HG03139 (cell line): ENCODE measurements around the gene N4BP3.
"Not testable (repeated sequence)": the region's sequence is repeated elsewhere in the genome, so short reads cannot be mapped to it uniquely, and the experiment has no call there.

Experiments
- ATAC-seq: cut with Tn5 transposase; IDR thresholded peaks from one replicate; pipeline ENCODE4 v1.9.1; 2021; ENCODE audit not compliant: unreplicated experiment

The N4BP3 gene

DNA sequence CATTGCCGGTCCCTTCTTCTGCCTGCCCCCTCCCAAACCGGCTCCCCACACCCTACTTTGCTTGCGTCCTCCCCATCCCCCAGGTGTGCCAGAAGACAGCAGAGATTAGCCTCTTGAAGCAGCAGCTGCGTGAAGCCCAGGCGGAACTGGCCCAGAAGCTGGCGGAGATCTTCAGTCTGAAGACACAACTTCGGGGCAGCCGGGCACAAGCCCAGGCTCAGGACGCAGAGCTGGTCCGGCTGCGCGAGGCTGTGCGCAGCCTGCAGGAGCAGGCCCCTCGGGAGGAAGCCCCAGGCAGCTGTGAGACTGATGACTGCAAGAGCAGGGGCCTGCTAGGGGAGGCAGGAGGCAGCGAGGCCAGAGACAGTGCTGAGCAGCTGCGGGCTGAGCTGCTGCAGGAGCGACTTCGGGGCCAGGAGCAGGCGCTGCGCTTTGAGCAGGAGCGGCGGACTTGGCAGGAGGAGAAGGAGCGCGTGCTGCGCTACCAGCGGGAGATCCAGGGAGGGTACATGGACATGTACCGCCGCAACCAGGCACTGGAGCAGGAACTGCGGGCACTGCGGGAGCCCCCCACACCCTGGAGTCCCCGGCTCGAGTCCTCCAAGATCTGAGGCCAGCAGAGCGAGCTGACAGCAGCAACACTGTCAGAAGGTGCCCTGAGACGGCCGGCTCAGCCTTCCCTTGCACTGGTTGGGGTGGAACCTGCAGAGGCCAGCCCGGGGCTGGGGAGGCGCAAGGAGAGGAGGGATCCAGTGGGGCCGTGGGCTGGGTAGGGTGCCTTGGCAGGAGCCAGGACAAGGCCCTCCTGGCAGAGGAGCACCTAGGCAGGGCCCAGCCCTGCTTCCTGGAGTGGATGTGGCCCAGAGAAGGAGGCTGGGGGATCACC is 8.3 kb downstream of the N4BP3 start:
- ATAC-seq, result no peak

DNA sequence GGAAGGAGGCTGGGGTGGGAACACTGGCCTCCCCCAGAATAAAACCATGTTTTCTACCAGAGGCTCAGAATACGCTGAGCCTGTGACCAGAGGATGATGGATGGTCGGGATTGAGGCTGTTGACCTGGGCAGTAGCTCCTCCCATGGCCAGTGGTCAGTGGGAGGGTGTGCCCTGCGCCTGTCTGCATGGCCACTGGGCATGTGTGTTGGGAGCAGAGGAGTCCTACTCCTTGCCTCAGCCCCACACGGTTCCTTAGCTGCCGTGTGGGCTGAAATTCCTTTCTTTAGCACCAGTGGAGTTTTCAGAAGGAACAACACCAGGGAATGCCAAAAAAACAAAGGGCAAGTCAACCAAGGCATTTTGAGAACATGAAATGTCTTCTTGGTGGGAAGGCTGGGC is 9.0 kb downstream of the N4BP3 start:
- no peak for ATAC-seq

DNA sequence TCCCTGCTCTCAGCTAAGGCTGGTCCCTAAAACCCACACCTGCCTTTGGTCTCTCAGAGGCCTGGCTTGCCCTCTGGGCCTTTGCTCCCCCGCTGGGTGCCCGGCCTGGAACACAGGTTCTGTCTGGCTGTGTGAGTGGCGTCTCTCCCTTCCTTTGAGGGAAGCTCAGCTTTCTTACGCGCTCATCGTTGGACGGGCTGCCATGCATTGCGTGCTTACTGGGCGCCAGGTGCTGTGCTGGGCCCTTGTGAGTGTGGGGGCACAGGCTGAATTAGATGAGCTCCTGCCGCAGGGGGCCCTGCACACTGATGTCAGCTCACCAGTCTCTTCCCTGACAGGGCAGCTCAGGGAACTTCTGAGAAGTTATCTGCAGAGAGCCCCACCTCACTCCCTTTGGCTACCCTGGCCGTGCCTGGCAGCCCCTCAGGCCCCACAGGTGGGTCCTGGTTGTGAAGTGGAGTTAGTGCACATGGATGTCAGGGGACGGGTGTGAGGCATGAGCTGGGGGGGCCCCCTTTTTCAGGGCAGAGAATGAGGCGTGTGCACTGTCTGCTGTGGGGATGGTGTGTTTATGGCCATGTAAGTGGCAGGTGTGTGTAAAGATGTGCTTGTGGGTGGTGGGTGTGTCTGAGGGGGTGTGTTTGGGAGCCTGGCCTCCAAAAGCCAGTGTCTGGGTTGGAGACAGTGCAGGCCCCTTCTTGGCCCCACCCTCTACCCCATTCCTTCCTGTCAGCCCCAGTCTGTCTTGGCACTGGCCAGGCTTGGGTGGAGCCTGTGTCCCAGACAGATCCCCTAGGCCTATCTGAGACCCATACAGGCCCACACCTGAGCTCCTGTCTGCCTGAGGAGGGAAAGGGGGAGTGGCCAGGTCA is 10.0 kb downstream of the N4BP3 start:
- ATAC-seq, result no peak

DNA sequence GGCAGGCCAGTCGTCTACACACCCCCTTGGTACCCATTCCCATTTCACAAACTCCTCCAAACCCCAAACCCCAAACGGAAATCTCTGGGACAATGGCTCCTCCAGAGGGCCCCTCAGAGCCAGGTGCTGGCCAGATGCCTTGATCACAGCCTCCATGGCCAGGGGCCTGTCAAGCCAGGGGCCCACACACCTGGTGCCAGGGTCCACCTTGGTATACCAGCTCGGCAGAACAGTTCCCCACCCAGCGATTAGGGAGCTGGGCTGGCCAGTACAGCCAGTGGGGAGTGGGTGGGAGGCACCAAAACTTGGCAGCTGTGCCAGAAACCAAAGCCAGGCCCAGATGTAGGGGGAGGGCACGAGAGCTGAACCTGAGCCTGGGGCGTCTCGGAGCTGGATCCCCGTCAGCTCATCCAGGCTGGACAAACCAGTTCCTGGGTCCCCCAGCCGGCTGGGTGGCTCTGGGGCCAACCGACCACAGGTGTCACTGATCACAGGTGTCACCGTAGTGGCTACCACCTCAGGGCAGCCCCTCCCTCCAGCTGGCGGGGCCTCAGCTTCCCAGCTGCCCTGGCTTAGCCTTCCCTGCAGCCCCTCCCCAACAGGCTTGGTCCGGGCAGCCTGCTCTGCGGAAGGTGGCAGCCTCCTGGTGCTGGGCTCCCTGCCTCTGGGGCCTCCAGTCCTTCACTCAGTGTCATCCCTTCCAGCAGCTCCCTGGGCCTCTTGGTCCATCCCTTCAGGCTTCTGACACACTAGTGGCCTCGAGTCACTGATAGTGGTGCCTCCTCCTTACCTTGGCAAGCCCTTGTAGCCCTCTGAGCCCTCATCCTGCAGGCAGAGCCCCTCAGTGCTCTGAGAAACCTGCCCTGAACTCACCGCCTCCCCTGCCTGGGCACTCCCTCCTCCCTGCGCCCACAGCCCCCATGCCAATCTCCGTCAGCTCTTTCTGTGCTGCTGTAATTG is 10.9 kb downstream of the N4BP3 start:
- no peak for ATAC-seq

DNA sequence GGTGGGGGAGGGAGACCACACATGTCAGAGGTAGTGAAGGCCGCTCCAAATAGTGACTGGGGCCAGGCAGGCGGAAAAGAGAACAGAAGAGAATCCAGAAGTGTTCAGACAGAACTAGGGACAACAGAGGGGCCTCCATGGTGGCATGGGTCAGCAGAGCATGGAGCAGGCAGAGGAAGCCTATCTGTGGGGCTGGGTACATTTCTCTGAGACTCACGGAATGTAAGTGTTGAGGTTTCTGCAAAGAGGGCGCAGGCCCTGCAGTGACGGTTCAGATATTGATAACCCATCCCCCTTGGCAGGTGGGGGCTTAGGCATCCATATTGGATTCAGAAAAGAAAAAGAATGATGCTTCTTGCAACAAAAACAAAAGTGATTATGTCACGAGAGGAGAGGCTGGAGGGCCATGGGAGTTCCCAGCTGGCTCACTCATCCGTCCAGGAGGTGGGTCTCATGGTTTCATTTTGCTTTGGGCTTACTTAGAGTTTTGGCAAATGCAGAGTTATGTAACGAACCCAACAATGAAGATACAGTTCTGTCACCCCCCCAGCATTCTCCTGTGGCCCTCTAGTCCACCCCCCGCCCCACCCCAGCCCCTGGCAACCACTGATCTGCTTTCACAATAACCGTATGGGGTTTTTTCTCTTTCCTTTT is 12.0 kb downstream of the N4BP3 start:
- no peak for ATAC-seq

DNA sequence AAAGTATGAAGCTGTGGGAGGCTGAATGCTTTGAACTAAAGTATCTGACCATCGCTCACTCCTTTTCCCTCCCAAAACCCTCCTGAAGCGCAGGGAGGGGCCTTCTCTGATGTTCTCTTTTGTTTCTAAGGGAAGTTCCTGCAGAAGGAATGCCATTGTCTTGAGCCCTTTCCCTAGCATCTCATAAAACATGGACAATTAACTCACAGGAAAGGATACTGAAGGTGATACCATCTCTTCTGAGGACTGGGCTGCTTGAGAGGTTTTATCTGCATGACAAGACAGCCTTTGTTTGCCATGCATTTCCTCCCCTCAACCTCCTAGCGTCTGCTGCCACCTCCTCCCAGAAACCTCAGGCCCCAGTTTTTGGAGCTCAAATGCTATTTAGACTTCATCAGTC is 13.2 kb downstream of the N4BP3 start:
- ATAC-seq, result no peak

DNA sequence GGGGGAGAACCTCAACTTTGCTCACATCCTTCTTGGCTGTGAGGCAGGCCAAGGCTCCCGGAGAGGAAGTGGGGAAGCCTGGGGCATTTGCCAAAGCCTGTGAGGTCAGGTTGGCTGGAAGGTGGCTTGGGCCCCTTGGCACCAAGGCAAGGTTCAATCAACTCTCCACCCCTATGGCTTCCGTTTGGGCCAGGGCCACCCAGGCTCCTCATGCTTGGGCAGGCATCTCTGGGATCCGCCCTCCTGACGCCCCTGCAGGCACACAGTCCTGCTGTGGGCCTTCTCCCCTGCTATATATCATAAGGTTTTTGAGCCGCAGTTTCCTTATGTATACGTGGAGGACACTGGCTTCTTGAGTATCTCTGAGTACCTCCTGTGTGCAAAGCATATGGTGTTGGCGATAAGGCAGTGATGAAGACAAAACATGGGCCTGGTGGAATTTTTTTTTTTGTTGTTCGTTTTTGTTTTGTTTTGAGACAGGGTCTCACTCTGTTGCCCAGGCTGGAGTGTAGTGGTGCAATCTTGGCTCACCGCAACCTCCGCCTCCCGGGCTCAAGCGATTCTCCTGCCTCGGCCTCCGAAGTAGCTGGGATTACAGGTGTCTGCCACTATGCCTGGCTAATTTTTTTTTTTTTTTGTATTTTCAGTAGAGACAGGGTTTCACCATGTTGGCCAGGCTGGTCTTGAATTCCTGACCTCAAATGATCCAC is 14.1 kb downstream of the N4BP3 start:
- ATAC-seq, result not testable (repeated sequence)

DNA sequence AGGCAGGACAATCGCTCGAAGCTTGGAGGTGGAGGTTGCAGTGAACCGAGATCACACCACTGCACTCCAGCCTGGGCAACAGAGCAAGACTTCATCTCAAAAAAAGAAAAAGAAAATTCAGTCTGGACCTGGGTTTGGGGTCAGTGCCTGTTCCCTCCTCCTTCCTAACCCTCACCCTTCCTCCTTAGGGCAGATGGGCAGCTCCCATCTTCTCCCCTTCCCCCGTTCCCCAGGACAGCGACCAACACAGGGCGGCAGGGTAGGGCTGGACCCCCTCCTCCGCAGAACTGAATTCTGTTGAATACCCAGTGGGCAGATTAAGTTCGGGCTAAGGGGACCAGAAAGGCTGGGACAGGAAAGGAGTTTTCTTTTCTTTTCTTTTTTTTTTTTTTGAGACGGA is 16.0 kb downstream of the N4BP3 start:
- no peak for ATAC-seq

DNA sequence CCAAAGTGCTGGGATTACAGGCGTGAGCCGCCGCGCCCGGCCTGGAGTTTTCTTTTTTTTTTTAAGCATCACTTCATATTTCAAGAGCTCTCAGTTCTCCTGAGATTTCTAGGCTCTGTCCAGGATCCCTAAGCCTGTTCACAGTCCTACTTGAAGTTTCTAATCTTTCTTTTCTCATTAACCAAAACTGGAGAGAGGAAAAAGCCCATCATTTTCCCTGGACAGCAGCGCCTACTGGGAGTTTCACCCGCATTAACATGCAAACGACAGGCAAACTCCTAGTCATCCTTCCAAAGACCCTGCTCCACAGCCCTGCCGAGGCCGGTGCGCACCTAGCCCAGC is 16.9 kb downstream of the N4BP3 start:
- ATAC-seq, result not testable (repeated sequence)

DNA sequence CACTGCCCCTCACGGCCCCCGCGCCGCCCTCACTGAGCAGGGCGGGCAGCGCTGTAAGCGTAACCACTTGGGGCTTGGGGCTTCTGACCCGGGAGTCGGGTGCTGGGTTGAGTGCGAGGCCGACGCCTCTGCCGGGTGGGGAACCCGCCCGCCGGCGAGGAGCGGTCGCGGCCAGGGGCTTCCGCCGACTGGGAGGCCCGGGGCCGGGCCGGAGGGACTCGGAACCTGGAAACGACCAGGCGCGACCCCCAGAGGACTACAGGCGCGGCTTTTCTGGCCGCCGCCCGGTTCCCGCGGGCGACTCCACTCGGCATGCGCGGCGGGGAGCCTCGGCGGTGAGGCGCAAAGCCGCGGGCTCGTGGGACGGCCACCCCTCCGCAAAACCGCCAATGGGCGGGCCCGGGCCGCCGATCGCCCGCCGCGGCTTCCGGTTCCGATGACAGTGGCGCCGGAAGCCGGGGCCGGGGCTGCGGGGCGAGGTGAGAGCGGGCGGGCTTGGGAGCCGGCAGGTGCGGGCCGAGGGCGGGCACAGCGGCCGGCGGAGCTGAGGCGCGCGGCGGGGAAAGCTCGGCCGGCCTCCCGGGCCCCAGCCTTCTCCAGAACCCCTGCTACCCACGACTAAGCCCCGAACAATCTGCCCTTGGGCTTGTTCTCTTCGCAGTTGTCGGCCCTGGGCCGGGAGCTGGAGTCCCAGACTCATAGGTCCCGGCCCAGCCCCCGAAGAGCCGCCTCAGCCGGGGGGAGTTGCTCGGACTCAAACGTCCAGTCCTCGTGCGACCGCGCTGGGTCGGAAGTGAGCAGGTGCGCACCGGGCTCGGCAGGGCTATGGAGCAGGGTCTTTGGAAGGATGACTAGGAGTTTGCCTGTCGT is 17.5 kb downstream of the N4BP3 start, which contains the start of gene RMND5B:
RMND5B (plus strand) TSS at position 439 of the 870 bp plus-strand sequence. CDS start 7,106 bp downstream, outside the sequence.
- peak; percentile 74 for ATAC-seq

DNA sequence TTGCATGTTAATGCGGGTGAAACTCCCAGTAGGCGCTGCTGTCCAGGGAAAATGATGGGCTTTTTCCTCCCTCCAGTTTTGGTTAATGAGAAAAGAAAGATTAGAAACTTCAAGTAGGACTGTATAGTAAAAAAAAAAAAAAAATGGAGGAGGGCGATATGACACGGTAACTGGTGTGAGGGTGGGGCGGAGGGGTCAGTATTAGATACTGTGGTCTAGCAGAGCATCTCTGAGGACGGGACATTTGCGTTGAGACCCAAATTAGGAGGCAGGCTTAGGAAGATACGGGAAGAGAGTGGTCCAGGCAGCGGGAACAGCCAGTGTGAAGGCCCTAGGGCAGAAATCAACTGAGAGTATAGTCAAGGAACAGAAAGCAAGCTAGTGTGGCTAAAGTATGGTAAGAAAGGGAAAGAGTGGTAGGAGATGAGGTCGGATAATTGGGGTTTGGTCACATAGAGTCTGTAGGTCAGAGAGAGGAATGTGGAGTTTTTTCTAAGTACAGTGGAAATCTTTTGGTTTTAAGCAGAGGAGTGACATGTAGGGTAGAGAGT is 18.2 kb downstream of the N4BP3 start:
- ATAC-seq, result no peak

DNA sequence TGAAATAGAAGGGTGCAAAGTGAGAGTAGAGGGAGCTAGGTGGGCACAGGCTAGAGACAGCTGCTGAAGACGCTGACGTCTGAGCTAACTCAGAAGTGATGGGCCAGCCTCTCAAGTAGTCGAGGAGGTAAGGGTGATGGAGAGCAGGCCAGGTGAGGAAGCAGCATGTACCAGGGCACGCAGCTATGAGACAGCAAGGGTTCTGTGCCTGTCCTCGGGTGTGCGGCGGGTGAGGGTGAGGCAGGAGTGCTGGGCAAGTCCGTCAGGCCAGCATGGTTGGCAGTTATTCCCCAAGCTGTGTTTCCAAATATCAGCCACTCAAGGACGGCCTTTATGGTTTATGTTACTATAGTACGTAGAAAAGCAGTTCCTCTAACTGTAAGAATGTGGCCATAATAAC is 23.7 kb downstream of the N4BP3 start:
- ATAC-seq, result no peak

DNA sequence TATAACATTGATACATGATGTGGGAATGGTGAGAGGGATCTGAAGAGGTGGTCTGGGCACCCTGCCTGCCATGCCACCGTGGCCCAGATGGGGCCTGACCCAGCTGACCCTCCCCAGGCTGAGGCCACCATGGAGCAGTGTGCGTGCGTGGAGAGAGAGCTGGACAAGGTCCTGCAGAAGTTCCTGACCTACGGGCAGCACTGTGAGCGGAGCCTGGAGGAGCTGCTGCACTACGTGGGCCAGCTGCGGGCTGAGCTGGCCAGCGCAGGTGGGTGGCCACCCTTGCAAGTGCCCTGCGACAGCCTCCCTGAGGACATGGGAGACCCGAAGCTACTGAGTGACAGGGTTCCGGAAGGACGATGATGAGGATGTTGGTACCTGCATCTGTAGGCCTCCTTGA is 24.7 kb downstream of the N4BP3 start:
- no peak for ATAC-seq

DNA sequence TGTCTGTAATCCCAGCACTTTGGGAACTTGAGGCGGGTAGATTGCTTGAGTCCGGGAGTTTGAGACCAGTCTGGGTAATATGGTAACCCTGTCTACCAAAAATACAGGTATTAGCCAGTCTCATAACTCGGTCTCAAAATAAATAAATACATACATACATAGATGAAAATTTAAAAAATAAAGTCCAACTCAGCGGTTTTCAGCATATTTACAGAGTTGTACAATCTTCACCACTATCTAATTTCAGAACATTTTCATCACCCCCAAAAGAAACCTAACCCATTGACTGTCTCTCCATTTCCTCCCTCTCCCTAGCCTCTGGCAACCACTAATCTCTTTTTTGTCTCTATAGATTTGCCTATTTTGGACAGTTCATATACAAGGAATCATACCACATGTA is 28.2 kb downstream of the N4BP3 start:
- no peak for ATAC-seq

DNA sequence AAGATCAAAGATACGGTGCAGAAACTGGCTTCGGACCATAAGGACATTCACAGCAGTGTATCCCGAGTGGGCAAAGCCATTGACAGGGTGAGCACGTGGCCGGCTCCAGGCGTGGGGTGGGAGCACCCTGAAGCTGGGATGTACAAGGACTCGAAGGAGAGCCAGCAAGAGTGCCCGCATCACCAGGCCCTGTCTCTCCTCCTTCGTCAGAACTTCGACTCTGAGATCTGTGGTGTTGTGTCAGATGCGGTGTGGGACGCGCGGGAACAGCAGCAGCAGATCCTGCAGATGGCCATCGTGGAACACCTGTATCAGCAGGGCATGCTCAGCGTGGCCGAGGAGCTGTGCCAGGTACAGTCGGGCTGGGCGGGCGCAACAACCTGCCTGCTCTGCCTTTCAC is 29.3 kb downstream of the N4BP3 start:
- no peak for ATAC-seq

DNA sequence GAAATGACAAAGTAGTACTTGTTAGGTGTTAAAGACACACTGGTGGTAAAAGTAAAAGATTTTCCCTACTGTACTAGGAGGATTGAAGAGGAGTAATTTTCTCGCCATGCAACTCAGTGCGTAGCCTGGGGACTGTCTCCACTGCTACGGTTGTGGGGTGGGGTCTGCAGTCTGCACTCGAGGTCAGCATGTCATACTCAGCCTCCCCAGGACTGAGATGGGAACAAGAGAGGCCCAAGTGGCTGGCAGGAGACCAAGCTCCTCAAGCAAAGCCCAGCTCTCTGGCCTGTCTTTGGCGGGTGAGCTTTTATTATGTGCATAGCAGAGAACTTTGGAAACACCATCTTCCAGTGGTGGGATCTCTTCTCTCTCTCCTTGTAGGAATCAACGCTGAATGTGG is 29.9 kb downstream of the N4BP3 start:
- no peak for ATAC-seq

DNA sequence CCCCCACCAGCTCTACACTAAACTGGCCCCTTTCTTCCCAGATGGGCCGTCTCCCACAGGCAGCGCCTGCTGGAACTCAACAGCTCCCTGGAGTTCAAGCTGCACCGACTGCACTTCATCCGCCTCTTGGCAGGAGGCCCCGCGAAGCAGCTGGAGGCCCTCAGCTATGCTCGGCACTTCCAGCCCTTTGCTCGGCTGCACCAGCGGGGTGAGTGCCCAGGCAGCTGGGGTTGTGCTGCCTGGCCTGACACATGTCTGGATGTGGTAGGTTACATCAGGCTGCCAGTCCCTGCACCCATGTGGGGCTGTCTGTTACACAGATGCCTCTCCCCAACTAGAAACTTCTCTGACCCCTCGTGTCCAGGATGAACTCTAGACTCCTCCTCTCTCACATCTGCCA is 30.6 kb downstream of the N4BP3 start:
- ATAC-seq, result no peak

DNA sequence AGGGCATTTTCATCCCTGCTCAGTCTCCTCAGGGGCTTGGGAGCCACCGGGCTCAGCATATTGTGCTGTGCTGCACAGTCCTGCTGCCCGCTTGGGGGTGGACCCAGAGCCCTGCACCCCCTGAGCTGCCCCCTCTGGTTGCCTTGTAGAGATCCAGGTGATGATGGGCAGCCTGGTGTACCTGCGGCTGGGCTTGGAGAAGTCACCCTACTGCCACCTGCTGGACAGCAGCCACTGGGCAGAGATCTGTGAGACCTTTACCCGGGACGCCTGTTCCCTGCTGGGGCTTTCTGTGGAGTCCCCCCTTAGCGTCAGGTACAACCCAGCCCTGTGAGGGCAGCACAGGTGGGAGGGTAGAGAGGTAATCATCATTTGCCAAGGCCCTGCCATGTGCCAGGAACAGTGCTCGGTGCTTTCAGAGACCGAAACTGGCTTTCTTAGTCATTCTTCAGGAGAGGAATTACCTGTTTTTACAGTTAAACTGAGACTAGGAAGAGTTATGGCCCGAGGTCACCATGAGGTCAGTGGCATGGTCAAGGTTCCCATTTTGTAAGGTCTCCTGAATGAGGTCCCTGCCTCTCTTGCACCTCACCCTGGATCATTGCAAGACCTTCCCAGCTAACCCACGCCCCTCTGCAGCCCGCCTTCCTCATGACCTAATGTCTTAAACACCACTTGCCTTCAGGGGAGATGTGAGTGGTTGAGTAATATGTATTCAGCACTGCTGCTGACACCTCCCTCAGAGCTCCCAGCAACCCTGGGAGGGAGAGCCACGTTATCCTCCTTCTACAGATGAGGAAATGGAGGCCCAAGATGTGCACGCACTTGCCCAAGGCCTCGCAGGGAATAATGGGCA is 32.9 kb downstream of the N4BP3 start:
- peak; percentile 74 for ATAC-seq
